Left colon (tissue), 2 donors: ENCODE measurements around the gene RBMS1. TPM values are rescaled to one million over a fixed set of nuclear protein-coding genes. Genes with fewer than 3 reads are reported as not detected.

Experiments used
- ATAC-seq: fragments of 200-7000 bp; cut with Tn5 transposase; one replicate; pipeline ENCODE4 v1.9.1; 2020; ENCODE audit warnings: mild to moderate bottlenecking, moderate library complexity
- DNase-seq, 2 donors: peaks; one replicate each; pipeline ENCODE4 v3.0.0-alpha.2; 2020
- intact Hi-C, 2 donors: fragments of 100-400 bp; cut with DNase I in 1 of 2; cut with micrococcal nuclease in 1 of 2; formaldehyde crosslinking; loops; one replicate each; pipeline versions ENCODE4 v1.11.2 to v1.14.0; 2022; cut with DNase I, micrococcal nuclease
- long read RNA-seq: library from polyadenylated mRNA; unstranded; transcript quantifications from one replicate; pipeline ENCODE4 v2.0.0, GENCODE V29; 2021
- total RNA-seq, 2 donors: library from RNA; stranded (reverse); fragmentation: NEBNext Ultra II Directional; extraction: Animal tissue kit (Norgen Biotek cat#: 25700); gene quantifications; one replicate each; pipeline ENCODE4 v1.2.1, GENCODE V29; 2021
- donor health status: DM: no; HTN: no; CAD: no.
- donor health status: DM: yes; HTN: yes; CAD: no.

Gene RBMS1, protein sequence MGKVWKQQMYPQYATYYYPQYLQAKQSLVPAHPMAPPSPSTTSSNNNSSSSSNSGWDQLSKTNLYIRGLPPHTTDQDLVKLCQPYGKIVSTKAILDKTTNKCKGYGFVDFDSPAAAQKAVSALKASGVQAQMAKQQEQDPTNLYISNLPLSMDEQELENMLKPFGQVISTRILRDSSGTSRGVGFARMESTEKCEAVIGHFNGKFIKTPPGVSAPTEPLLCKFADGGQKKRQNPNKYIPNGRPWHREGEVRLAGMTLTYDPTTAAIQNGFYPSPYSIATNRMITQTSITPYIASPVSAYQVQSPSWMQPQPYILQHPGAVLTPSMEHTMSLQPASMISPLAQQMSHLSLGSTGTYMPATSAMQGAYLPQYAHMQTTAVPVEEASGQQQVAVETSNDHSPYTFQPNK
- 10 to 100 TPM in 1 of 2 donors, 1 to 10 TPM in 1; 7.5 to 18.6 TPM for total RNA-seq
- long read RNA-seq, full-length matches to known transcripts = 1 of 7 reads
- long read RNA-seq, partial matches to known transcripts = 0 of 7 reads
- long read RNA-seq, other reads (novel, unspliced or antisense) = 6 of 7 reads

DNA sequence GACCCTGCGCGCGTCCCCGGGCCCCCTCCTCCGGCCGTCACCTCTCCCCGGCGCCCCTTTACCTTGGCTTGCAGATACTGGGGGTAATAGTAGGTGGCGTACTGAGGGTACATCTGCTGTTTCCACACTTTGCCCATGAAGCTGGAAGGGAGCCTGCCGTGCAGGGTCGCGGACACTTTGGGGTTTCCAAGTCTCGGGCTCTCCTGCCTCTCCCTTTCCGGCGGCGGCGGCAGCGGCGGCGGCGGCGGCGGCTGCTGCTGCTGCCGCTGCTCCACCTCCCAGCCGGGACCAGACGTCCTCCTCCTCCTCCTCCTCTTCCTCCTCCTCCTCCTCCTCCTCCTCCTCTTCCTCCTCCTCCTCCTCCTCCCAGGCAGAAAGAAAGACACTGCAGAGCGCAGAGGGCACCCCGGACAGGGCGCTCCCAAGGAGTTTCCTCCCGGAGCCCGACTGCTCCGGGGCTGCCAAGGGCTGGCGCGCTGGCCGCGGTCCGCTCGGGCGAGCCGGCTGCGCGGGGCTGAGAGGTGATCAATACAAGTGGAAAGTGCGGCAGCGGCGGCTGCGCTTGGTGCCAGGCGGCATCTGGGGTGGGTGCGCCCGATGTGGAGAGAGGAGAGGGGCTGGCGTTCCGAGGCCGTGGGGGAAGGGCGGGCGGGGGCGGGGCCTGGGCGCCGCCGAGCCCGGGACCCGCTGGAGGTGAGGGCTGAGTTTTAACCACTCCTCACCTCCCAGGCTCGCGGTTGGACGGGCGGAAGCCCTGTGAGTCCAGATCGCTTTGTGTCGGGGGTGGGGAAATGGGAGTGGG, at the start of gene RBMS1:
Gene RBMS1, minus strand, starts transcription at position 581 of the 802 bp plus-strand sequence. Its CDS starts 444 bp downstream, at position 137.
- DNase-seq = peak; percentile 33 to 50
- ATAC-seq = peak; percentile 62
- intact Hi-C loops = loop anchor here in 1 of 2 donors (10.0 kb wide), 1 partner anchor 169 kb away; no protein-coding TSS in a partner anchor

DNA sequence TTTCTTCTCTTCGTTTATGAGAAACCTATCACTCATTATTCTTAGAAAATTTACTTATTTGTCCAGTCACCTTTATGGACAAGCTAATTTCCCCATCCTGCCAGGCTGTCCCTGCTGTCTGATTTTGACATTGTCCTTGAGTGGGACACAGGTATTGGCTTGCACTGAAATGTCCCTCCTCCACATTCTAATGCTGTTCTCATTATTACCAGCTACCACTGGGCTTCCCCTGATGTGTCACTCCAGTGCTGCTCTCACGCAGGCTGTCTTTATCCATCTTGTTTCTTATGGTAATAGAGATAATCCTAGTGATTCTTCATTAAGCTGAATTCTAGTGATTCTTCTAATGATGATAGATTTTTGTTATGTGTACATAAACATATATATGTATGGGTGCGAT, 48.1 kb upstream of the RBMS1 start:
- ATAC-seq (no peak), DNase-seq (no peak)
- intact Hi-C loops = no loop called here

DNA sequence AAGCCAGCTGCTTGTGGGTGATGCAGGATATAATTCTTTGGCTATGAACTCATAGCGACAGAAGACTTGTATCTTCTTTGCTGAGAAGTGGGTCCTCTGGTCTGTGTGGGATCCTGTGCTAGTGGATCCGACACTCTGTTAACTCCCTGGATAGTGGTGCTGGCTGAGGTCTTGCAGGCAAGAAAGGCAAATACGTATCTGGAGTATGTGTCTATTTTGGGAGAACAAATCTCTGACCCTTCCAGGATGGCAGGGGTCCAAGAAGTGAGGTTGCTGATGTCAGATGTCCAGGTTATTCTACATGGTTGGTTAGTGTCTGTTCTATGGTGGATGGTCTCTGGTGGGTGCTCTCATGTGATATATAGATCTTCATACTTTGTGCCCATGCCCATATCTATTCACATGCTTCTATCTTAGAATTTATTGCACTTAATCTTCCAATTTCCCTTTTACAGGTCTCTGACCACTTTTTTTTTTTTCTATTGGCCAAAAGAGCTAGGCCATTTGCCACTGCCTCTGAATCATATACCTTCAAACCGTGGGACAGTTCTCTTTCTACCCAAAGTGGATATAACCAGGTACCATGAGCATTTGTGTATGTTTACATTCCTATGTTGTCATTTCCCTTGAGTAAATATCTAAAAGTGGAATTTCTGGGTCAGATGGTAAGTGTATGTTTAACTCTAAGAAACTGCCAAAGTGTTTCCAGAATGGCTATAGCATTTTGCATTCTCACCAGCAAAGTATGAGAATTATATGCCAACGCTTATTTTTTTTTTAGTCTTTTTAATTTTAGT, 45.1 kb upstream of the RBMS1 start:
- ATAC-seq = no peak
- no peak for DNase-seq
- intact Hi-C loops = no loop called here

DNA sequence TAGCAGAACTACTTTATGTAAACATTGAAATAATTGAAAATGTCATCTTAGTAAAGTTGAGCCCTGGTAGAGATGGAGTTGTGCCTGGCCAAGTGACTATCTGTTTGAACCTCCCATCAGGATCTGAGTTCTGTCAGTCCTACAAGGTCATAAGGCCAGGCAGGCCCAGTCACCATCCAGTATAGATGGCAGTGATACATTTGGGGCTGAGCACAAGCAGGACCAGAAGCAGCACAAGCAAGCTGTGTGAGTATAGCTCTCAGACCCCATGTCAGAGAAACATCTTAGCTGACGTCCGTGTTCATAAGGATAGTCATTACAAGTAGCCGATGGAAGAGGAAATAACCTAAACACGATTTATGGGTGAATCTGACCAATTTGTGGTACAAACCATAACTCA, 44.5 kb upstream of the RBMS1 start:
- DNase-seq (no peak), ATAC-seq (no peak)
- intact Hi-C loops = no loop called here

DNA sequence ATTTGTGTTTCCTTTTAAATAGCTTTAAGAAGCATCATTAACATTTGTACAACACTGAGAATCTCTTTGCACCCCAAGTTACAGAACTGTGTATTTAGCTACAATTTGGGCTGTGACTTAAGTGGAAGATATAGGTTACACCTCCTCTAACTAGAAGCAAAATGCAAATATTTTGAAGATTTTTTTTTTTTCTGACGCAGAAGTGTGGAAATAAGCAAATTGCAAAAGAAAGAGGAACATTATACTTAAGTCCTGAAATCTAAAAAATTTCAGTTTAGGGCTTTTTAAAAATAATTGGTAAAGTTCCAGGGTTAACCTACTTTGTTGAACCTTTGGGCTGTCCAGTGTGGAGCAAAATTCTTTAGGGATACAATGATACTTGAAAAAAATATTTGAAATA, 41.4 kb upstream of the RBMS1 start:
- ATAC-seq (no peak), DNase-seq (no peak)
- intact Hi-C loops = no loop called here

DNA sequence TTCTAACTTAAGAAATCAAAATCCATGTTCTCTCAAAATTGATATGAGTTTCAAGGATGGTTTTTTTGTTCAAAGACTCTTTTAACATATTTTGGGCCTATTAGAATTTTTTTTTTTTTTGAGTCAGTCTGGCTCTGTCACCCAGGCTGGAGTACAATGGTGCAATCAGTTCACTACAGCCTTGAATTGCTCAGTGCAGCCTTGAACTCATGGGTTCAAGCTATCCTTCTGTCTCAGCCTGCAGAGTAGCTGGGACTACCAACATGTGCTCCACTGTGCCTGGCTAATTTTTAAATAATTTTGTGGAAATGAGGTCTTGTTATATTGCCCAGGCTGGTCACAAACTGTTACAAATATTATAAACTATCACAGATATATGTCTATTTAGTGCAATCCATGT, 40.6 kb upstream of the RBMS1 start:
- ATAC-seq (no peak), DNase-seq (no peak)
- intact Hi-C loops = no loop called here

DNA sequence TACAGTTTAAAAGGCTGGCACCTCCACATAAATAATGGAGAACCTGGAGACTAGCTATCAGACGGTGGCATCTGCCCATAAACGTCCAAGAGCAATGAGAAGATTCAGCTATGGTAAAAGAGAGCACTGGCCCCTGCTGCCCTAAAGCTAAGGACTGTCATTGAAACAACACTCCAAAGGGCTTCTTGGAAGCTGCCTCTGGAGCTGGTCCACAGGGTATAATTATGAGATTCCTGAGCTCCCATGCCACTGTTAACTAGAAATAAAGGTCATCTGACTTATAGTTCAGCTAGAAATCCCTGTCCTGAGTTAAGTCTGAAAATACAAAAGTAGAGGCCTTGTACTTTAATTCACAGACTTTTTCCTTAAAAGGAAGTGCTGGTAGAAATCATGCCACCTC, 39.9 kb upstream of the RBMS1 start:
- no peak for DNase-seq

DNA sequence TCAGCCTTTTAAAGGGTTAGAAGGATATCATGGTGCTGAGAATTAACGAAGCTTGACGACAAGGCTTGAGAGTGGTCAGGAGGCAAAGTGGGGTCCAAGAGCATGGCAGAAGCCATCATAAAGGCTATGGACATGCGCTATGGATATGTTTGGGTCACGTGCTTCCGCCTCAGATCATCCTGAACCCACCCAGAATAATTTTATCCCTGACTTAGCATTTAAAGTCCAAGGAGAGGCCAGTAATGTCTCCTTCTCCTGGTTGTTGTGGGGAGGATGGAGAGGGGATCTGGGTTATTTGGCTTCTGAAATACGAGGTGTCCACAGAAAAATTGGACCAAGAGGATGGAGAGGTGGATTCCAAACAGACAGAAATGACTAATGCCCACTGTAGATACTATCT, 38.8 kb upstream of the RBMS1 start:
- ATAC-seq = no peak
- intact Hi-C loops = no loop called here
- DNase-seq = no peak

More for the DNA sequence above, 39.9 kb upstream of the RBMS1 start:
- intact Hi-C loops = no loop called here
- ATAC-seq = no peak

DNA sequence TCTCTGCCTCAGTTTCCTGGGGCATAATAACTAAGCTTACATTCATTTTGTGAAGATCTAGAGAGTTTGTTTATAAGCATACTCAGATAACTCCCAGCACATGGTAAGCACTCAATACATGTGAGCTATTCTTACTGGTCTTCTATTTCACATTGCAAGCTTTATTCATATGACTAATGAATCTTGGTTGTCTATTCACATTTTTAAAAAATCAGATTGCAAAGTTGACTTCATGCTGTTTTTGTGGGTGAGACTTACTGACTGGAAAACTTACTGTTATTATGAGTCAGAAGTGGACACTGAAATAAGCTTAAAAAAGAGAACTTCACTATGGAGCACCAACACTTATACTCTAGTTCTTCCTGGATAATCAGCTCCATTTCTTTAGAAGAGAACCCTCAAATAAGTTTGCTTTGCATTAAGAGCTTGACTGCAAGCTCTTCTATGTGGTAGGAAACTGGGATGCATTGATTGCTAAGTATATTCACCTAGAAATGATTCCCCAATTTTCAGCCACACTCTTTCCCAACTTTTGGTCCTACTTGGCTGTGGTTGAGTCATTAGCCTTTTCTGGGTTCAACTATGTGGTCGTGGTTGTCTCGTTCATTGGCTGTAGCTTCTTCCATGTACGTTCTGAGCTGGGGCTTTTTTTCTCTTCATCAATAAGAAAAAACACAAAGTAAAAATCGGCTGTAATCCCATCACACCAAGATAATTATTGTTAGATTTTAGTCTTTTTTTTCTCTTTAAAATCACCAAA, 29.5 kb upstream of the RBMS1 start:
- no peak for ATAC-seq
- intact Hi-C loops = no loop called here
- DNase-seq = no peak

DNA sequence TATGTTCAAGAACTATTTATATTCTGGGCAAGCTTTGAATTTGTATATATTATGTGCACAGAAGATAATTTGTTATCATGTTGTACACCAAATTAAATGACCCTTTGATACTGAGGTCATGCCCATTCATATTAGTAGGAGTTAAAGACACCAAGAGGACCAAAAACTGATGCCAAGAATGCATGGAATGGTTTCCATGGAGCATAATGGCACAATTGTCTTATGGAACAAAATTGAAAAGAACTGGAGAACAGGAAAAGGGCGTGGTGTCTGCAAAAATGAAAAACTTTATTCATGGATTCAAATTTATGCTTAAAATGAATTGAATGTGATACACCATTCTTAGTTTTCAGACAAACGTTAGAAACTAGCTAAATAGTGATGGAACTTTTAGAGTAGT, 24.1 kb upstream of the RBMS1 start:
- intact Hi-C loops = no loop called here
- ATAC-seq (no peak), DNase-seq (no peak)

DNA sequence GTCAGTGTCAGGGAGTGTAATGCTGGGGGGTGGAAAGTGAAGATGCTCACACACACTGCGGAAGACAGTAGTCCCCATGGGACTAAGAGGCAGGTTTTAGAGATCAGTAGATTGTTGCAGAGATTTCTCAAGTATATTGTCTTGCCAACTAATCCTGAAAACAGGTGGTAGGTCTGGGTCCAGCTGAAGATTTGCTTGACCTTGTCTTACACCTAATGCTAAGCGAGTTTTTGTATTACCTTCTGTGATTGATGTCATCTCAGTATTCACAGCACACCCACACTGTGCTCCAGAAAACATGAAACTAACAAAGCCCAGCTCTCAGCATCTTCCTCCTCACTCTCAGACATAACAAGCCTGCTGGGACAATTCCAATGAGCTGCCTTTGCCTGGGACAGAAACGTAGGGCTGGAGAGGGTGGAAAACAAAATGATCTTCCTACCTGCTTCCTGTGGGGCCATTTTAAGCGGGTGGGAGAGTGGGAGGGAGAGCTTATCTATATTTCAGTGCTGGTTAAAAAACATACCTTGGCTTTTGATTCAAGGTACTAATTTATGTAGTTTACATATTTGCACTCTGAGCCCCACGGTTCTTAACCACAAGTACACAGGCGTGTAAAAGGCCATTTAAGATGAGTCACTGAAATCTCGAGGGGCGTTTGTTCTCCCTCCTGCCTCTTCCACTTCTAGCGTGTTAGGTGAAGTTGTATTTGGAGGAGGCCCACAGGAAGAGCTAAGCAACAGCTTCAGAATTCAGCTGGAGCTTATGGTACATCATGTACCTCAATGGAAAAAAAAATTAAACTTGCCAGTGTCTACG, 23.1 kb upstream of the RBMS1 start:
- ATAC-seq = no peak
- no peak for DNase-seq
- intact Hi-C loops = no loop called here

DNA sequence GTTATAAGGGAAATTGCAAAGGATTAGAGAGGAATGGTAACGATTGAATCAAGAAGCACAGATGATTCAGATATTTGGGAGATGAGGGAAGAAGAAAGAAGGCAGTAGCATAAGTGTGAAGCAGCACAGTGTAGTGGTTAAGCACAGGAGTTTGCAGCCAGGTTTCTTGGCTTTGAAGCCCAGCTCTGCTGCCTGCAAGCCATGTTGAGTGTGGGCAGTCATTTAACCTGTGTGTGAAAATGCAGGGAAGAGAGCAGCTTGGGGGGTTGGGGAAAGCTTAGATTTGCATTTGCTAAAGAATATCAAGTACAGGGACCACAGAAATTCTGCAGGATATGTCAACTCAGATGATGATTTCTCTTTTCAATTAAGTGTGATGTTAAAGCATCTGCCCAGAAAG, 21.5 kb upstream of the RBMS1 start:
- ATAC-seq = no peak
- intact Hi-C loops = no loop called here
- DNase-seq = no peak

DNA sequence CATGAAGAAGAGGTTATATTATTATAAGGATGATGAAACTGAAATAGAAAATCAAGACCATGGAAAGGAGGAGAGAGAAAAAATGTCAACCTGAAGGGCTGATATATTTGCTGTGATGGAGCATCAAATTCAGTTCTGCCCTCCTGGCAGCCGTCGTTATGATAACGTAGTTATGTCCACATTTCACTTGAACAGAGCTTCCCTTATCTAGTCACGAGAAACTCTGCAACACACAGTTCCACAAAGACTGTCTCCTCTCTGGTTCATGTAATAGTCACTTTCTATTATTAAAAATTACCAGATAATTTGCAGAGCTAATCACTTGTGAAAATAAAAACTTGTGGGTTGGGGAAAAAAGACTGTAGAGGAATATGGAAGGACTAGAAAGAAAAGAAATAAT, 19.5 kb upstream of the RBMS1 start:
- intact Hi-C loops = no loop called here
- DNase-seq (no peak), ATAC-seq (no peak)

DNA sequence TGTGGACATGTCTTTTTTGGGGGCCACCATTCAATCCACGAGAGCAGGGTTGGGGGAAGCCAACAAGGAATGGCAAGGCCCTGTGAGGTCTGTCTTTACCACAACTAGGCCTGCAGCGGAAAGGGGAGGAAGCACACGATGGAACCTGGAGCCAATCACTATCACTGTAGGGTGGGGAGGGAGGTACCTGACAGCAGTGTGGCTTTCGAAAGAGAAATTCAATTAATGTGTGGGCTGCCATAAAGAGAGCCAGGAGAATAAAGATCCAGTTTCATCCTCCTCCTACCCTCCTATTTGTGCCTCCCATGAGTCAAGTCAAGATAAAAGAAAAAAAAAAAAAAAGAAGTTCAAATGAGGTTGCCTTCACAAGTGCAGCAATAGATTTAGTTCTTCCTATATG, 18.9 kb upstream of the RBMS1 start:
- intact Hi-C loops = no loop called here
- DNase-seq (no peak), ATAC-seq (no peak)

DNA sequence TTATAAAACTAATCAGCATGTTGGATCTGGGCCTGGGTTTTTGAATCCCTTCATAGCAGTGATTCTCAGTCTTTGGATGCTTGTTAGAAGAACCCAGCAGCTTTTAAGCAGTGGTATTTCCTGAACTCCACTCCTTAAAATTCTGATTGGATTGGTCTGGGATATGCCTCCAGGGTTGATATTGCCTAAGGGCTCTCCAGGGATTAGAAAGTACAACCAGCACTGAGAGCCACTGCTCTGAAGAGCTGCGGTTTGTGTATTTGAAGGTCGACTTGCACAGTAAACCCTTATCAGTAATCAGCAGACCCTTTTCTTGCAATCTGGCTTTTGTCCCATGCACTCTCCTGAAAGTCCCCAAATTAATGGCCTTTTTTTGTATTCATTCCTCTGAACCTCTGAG, 17.0 kb upstream of the RBMS1 start:
- intact Hi-C loops = no loop called here
- no peak for ATAC-seq
- DNase-seq = no peak

DNA sequence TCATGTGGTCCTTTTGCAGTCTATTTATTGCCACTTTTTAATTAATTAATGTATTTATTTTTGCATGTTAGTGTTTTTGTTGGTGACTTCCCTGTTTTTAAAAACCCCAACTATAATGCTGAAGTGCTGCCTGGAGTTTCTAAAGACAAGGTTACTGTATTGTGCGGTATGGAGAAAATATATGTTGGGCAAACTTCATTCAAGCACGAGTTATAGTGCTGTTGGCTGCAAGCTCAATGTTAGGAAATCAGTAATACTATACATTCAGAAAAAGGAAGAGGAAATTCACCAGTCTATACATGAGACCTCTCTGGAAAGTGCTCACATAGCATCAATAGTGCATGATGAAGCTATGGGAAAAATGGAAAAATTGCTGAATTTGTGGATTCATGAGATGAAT, 15.4 kb upstream of the RBMS1 start:
- ATAC-seq (no peak), DNase-seq (no peak)
- intact Hi-C loops = no loop called here

DNA sequence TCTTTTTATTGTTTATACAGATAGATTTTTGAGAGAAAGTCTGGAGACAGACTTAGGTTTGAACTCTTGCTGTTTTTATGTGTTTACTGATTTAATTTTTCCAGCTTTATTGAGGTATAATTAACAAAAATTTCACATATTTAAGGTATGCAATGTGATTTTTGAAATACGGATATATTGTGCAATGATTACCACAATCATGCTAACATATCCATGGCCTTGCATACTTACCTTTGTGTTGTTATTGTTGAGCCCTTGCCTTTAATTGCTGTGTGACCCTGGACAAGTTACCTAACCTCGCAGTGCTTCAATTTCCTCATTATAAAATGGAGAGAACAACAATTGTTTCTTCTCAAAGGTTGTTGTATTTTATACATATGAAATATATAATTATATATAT, 13.9 kb upstream of the RBMS1 start:
- DNase-seq = no peak
- intact Hi-C loops = no loop called here
- no peak for ATAC-seq

DNA sequence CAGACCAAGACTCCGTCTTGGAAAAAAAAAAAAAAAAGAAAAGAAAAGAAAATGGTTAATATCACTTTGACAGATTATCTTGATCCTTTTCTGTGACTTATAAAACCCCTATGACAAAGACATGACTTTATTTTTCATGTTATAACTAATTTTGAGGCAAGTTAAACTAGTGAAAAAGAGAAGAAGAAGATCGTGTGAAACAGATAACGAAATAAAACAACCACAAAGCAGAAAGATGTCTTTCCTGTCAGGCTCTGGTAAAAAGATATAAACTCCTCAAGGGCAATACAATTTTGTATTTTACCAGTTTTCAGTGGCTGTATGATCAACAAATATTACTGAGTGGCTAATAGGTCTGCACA, 13.4 kb upstream of the RBMS1 start:
- DNase-seq (no peak), ATAC-seq (no peak)
- intact Hi-C loops = no loop called here
